HepG2 (cell line): ENCODE data around the gene CES3. TPM values are rescaled to one million over a fixed set of nuclear protein-coding genes. Genes with fewer than 3 reads are reported as not detected.
A peak's percentile ranks its signal among the peaks of the same experiment; 100 is the strongest.

Experiments used
- ATAC-seq: fragments of 200-7000 bp; cut with Tn5 transposase; 3 replicates; pipeline ENCODE4 v1.9.1; 2020; ENCODE audit warnings: mild to moderate bottlenecking, moderate library complexity
- BruUV-seq: library from RNA; stranded (reverse); fragments of 400-500 nt; replicated peaks from 2 replicates; lab custom pipeline; 2021; lab: Mats Ljungman, UMichigan
- CTCF ChIA-PET: fragments of 300-600 bp; formaldehyde crosslinking; extraction: SDS; loops from one replicate; lab custom pipeline; 2021; ENCODE audit warnings: low total read pairs, inconsistent platforms, low intra/inter-chr PET ratio; lab: Yijun Ruan, JAX
- POLR2A ChIA-PET: fragments of 350-600 bp; sonication (Branson Sonifier 250); formaldehyde crosslinking; loops from one replicate; lab custom pipeline; 2020; ENCODE audit warnings: antibody characterized with exemption, inconsistent platforms; lab: Yijun Ruan, JAX
- DNase-seq: peaks from one replicate; pipeline ENCODE4 v3.0.0-alpha.2; 2015; ENCODE audit warnings: low spot score
- FAIRE-seq: peaks from 3 replicates; lab custom pipeline; 2011; peaks lifted over from hg19 to GRCh38; lab: Jason Lieb, UNC
- H2AFZ ChIP-seq: one replicate; pipeline ENCODE4 v1.6.1; 2011; ENCODE audit warnings: low read length, inconsistent platforms
- H3K27ac ChIP-seq: fragments of 300-600 bp; 3 replicates; pipeline ENCODE4 v1.8.0; 2011; ENCODE audit warnings: mixed run types, mild to moderate bottlenecking, mixed read lengths, low read length, inconsistent platforms; ENCODE audit not compliant: insufficient read depth; ENCODE audit errors: extremely low read length
- H3K27me3 ChIP-seq, 2 experiments: fragments of 200-600 bp in 1 of 2; 2 replicates in 1 of 2; 3 replicates in 1 of 2; pipeline versions ENCODE4 v1.6.0 to v1.8.0; 2011; ENCODE audit warnings: low read length in 2 of 2, mild to moderate bottlenecking in 2 of 2, moderate library complexity in 2 of 2, inconsistent platforms in 1 of 2; ENCODE audit not compliant: insufficient read depth in 2 of 2, control insufficient read depth in 1 of 2
- H3K36me3 ChIP-seq, 2 experiments: fragments of 200-600 bp in 1 of 2; replicated peaks in 1 of 2; 2 replicates in 1 of 2; 3 replicates in 1 of 2; pipeline versions ENCODE4 v1.5.1 to v1.8.0; 2011; ENCODE audit warnings: low read length in 2 of 2, inconsistent platforms in 1 of 2; ENCODE audit not compliant: insufficient read depth in 2 of 2, control insufficient read depth in 1 of 2
- H3K4me1 ChIP-seq: 2 replicates; pipeline ENCODE4 v1.5.1; 2012; ENCODE audit warnings: low read length, inconsistent platforms; ENCODE audit not compliant: insufficient read depth
- H3K4me2 ChIP-seq: 2 replicates; pipeline ENCODE4 v1.6.0; 2011; ENCODE audit warnings: low read depth, low read length, inconsistent platforms
- H3K4me3 ChIP-seq, 3 experiments: fragments of 200-600 bp in 1 of 3; sonication (generic), shearing (Covaris generic) in 1 of 3; replicated peaks in 1 of 3; 2 replicates each; pipeline ENCODE4 v1.5.1; 2011 to 2016; ENCODE audit warnings: low read length in 3 of 3, inconsistent platforms in 2 of 3, low read depth in 2 of 3, mild to moderate bottlenecking in 2 of 3, control low read depth in 1 of 3, mixed read lengths in 1 of 3; ENCODE audit not compliant: insufficient read depth in 1 of 3
- H3K79me2 ChIP-seq: one replicate; pipeline ENCODE4 v1.6.1; 2011; ENCODE audit warnings: low read length, inconsistent platforms; ENCODE audit not compliant: insufficient read depth
- H3K9ac ChIP-seq: 2 replicates; pipeline ENCODE4 v1.6.0; 2011; ENCODE audit warnings: mild to moderate bottlenecking, low read depth, low read length, inconsistent platforms; ENCODE audit not compliant: insufficient read depth
- H3K9me3 ChIP-seq: 2 replicates; pipeline ENCODE4 v1.5.1; 2012; ENCODE audit warnings: mild to moderate bottlenecking, low read length
- H4K20me1 ChIP-seq: 2 replicates; pipeline ENCODE4 v1.6.0; 2011; ENCODE audit warnings: inconsistent platforms, mild to moderate bottlenecking, low read length, moderate library complexity; ENCODE audit not compliant: insufficient read depth
- FIP1L1 ChIP-seq: fragments of 200-400 bp; formaldehyde crosslinking; IDR thresholded peaks from 2 replicates; pipeline ENCODE4 v1.6.1; 2018; ENCODE audit warnings: low read depth, mild to moderate bottlenecking, low read length, moderate library complexity, borderline replicate concordance; ENCODE audit not compliant: insufficient read depth
- FOXA3 ChIP-seq: IDR thresholded peaks from 2 replicates; pipeline ENCODE4 v1.6.1; 2016; ENCODE audit warnings: missing genetic modification reagents, missing compliant biosample characterization
- FOXP1 ChIP-seq, 2 experiments: fragments of 450-650 bp in 1 of 2; IDR thresholded peaks; 2 replicates each; pipeline ENCODE4 v1.6.1; 2017 to 2018; ENCODE audit warnings: antibody characterized with exemption in 1 of 2
- HMGA1 ChIP-seq: sonication (generic); formaldehyde crosslinking; conservative IDR thresholded peaks from 2 replicates; pipeline ENCODE4 v1.4.0; 2020; ENCODE audit warnings: missing genetic modification reagents
- HOXA5 ChIP-seq: sonication (generic); formaldehyde crosslinking; IDR thresholded peaks from 2 replicates; pipeline ENCODE4 v1.4.0; 2020; ENCODE audit warnings: missing genetic modification reagents
- MIXL1 ChIP-seq: IDR thresholded peaks from 2 replicates; pipeline ENCODE4 v1.6.1; 2016
- NAIF1 ChIP-seq: sonication (generic); formaldehyde crosslinking; IDR thresholded peaks from 2 replicates; pipeline ENCODE4 v1.5.0; 2020; ENCODE audit warnings: mild to moderate bottlenecking, missing genetic modification reagents, borderline replicate concordance
- NFE2L1 ChIP-seq: sonication (generic); formaldehyde crosslinking; IDR thresholded peaks from 2 replicates; pipeline ENCODE4 v1.4.0; 2020; ENCODE audit warnings: missing genetic modification reagents, mild to moderate bottlenecking, borderline replicate concordance
- POLR2AphosphoS5 ChIP-seq: IDR thresholded peaks from 2 replicates; pipeline ENCODE4 v1.6.1; 2012; ENCODE audit warnings: low read depth, low read length
- RBM39 ChIP-seq: fragments of 200-400 bp; formaldehyde crosslinking; IDR thresholded peaks from one replicate; pipeline ENCODE4 v1.6.1; 2018; ENCODE audit warnings: antibody characterized with exemption, mild to moderate bottlenecking, low read depth, low read length; ENCODE audit not compliant: poor library complexity, severe bottlenecking
- ZFP36L2 ChIP-seq: sonication (generic); formaldehyde crosslinking; IDR thresholded peaks from 2 replicates; pipeline ENCODE4 v1.4.0; 2020; ENCODE audit warnings: missing genetic modification reagents
- ZFY ChIP-seq: sonication (generic); formaldehyde crosslinking; IDR thresholded peaks from 2 replicates; pipeline ENCODE4 v1.4.0; 2020; ENCODE audit warnings: missing genetic modification reagents
- ZMYM3 ChIP-seq: sonication (generic); formaldehyde crosslinking; IDR thresholded peaks from 2 replicates; pipeline ENCODE4 v1.5.1; 2020; ENCODE audit warnings: mild to moderate bottlenecking, missing genetic modification reagents
- ZNF547 ChIP-seq: sonication (generic); formaldehyde crosslinking; IDR thresholded peaks from 2 replicates; pipeline ENCODE4 v1.5.1; 2020; ENCODE audit warnings: mild to moderate bottlenecking, missing genetic modification reagents
- ZNF598 ChIP-seq: sonication (generic); formaldehyde crosslinking; IDR thresholded peaks from 2 replicates; pipeline ENCODE4 v1.5.1; 2020; ENCODE audit warnings: mild to moderate bottlenecking, missing genetic modification reagents, borderline replicate concordance
- ZSCAN25 ChIP-seq: sonication (generic); formaldehyde crosslinking; IDR thresholded peaks from 2 replicates; pipeline ENCODE4 v1.8.0; 2022; ENCODE audit warnings: mild to moderate bottlenecking, missing genetic modification reagents
- WGBS: methylation state at CpG from one replicate; pipeline ENCODE4 v1.1.6; 2017; ENCODE audit warnings: low lambda C conversion rate; 5-methylcytosine and 5-hydroxymethylcytosine counted together
- in situ Hi-C: cut with HindIII; loops from 2 replicates; pipeline ENCODE4 v1.10.0; 2017; ENCODE audit warnings: low pct_unique_long_range_greater_than_20kb; ENCODE audit not compliant: extremely low pct_ligation_motif_present
- intact Hi-C: fragments of 100-400 bp; cut with micrococcal nuclease; formaldehyde crosslinking; loops from one replicate; pipeline ENCODE4 v1.10.0; 2022; ENCODE audit not compliant: unreplicated experiment
- polyA plus RNA-seq, 8 experiments: library from polyadenylated mRNA; depleted of rRNA in 3 of 8; stranded (reverse) in 7 of 8; unstranded in 1 of 8; fragments of >200 nt; fragmentation: Illumina TruSeq in 4 of 8; extraction: Trizol in 4 of 8; gene quantifications; 2 replicates each; pipeline versions ENCODE4 v1.2.1 to v1.2.3, GENCODE V29; 2011 to 2016; ENCODE audit warnings: low read depth in 4 of 8, missing spikeins in 1 of 8, mixed read lengths in 1 of 8; ENCODE audit not compliant: insufficient read depth in 1 of 8
- total RNA-seq, 5 experiments: library from RNA; depleted of rRNA; stranded (reverse); fragments of >200 nt; fragmentation: Illumina TruSeq; extraction: Trizol; gene quantifications; 2 replicates each; pipeline ENCODE4 v1.2.3, GENCODE V29; 2016; ENCODE audit warnings: low read depth in 1 of 5
- TF ChIP-seq, protein P1 (sequence below): sonication (generic); formaldehyde crosslinking; IDR thresholded peaks from 2 replicates; pipeline ENCODE4 v1.9.0; 2022; ENCODE audit warnings: missing genetic modification reagents, mild to moderate bottlenecking, borderline replicate concordance
- TF ChIP-seq, protein P2 (sequence below): sonication (generic); formaldehyde crosslinking; IDR thresholded peaks from 2 replicates; pipeline ENCODE4 v1.4.0; 2020; ENCODE audit warnings: missing genetic modification reagents
- TF ChIP-seq, protein P3 (sequence below): sonication (generic); formaldehyde crosslinking; IDR thresholded peaks from 2 replicates; pipeline ENCODE4 v1.5.0; 2020; ENCODE audit warnings: mild to moderate bottlenecking, missing genetic modification reagents

CES3 gene
- total and polyA plus RNA-seq, 2 of the 13 experiments (the other 11 are each of a cell fraction or from before 2014, with no cell fraction given): 6.6 to 17.4 TPM

GRCh38 chr16:66936889-66937554 is 24.0 kb upstream of the CES3 start:
- peaks cover 33% of the 10 kb centered on the region for H3K79me2 ChIP-seq
- peak overlapping the region in 1 of 3 experiments; percentile 89; a peak in 1 of 6 replicates for H3K4me3 ChIP-seq
- H4K20me1 ChIP-seq: no peaks in the 10 kb centered on the region; the same call in 1 of the 2 replicates
- intact Hi-C loops: loop anchor here (1.0 kb wide), 1 partner anchor 10 kb away; no protein-coding TSS in a partner anchor
- peaks cover 48% of the 10 kb centered on the region for H3K4me1 ChIP-seq
- peak overlapping the region; percentile 89 for H3K4me2 ChIP-seq
- no TSS peak for BruUV-seq
- H2AFZ ChIP-seq: no peak overlapping the region
- CTCF ChIA-PET: no interaction called here
- DNase-seq: no peak
- in situ Hi-C loops: loop anchor here (5.0 kb wide), 1 partner anchor 35 kb away; no protein-coding TSS in a partner anchor
- 98% methylated on average over 4 of the region's 4 CpGs for WGBS
- no peaks in the 10 kb centered on the region; a peak in 1 of 5 replicates for H3K27me3 ChIP-seq
- H3K36me3 ChIP-seq: peaks cover 29 to 45% of the 10 kb centered on the region in 2 experiments
- peak; percentile 63 for FAIRE-seq
- H3K9me3 ChIP-seq: no peaks in the 10 kb centered on the region
- H3K9ac ChIP-seq: no peak overlapping the region
- POLR2A ChIA-PET: interaction anchor here (0.6 to 2.2 kb wide), 7 partner anchors 18 to 385 kb away, joined by 3 to 9 read pairs (median 6); partner anchors contain the start of genes CDH16, CKLF and PDP2
- ATAC-seq: no peak
- H3K27ac ChIP-seq: no peak overlapping the region
- TF ChIP-seq ZMYM3 (CRISPR knock-in tag): no peak
- TF ChIP-seq, protein P1, sequence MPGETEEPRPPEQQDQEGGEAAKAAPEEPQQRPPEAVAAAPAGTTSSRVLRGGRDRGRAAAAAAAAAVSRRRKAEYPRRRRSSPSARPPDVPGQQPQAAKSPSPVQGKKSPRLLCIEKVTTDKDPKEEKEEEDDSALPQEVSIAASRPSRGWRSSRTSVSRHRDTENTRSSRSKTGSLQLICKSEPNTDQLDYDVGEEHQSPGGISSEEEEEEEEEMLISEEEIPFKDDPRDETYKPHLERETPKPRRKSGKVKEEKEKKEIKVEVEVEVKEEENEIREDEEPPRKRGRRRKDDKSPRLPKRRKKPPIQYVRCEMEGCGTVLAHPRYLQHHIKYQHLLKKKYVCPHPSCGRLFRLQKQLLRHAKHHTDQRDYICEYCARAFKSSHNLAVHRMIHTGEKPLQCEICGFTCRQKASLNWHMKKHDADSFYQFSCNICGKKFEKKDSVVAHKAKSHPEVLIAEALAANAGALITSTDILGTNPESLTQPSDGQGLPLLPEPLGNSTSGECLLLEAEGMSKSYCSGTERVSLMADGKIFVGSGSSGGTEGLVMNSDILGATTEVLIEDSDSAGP (CRISPR knock-in tag): 0 out of 2 replicates have a peak, but pooled peaks have one; percentile 37
- no peak for TF ChIP-seq RBM39
- TF ChIP-seq FOXP1 (IDR thresholded peaks at IDR 0.05): no peak
- TF ChIP-seq FOXP1 (CRISPR knock-in tag; IDR thresholded peaks at IDR 0.05): peak; percentile 36; the same call in 1 of the 2 replicates
- TF ChIP-seq ZNF547 (CRISPR knock-in tag): 0 out of 2 replicates have a peak, but pooled peaks have one; percentile 34
- TF ChIP-seq POLR2AphosphoS5: no peak
- no peak for TF ChIP-seq NFE2L1 (CRISPR knock-in tag)
- no peak for TF ChIP-seq HOXA5 (CRISPR knock-in tag)
- no peak for TF ChIP-seq NAIF1
- TF ChIP-seq ZFP36L2 (CRISPR knock-in tag): no peak
- 0 out of 2 replicates have a peak, but pooled peaks have one; percentile 8 for TF ChIP-seq MIXL1 (CRISPR knock-in tag)
- TF ChIP-seq, protein P2, sequence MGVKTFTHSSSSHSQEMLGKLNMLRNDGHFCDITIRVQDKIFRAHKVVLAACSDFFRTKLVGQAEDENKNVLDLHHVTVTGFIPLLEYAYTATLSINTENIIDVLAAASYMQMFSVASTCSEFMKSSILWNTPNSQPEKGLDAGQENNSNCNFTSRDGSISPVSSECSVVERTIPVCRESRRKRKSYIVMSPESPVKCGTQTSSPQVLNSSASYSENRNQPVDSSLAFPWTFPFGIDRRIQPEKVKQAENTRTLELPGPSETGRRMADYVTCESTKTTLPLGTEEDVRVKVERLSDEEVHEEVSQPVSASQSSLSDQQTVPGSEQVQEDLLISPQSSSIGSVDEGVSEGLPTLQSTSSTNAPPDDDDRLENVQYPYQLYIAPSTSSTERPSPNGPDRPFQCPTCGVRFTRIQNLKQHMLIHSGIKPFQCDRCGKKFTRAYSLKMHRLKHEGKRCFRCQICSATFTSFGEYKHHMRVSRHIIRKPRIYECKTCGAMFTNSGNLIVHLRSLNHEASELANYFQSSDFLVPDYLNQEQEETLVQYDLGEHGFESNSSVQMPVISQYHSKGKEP (CRISPR knock-in tag): no peak
- TF ChIP-seq HMGA1: no peak
- TF ChIP-seq ZSCAN25: peak; percentile 17; the same call in 1 of the 2 replicates
- TF ChIP-seq ZNF598: no peak
- no peak for TF ChIP-seq FIP1L1
- no peak; the same call in 1 of the 2 replicates for TF ChIP-seq ZFY (CRISPR knock-in tag)
- TF ChIP-seq, protein P3, sequence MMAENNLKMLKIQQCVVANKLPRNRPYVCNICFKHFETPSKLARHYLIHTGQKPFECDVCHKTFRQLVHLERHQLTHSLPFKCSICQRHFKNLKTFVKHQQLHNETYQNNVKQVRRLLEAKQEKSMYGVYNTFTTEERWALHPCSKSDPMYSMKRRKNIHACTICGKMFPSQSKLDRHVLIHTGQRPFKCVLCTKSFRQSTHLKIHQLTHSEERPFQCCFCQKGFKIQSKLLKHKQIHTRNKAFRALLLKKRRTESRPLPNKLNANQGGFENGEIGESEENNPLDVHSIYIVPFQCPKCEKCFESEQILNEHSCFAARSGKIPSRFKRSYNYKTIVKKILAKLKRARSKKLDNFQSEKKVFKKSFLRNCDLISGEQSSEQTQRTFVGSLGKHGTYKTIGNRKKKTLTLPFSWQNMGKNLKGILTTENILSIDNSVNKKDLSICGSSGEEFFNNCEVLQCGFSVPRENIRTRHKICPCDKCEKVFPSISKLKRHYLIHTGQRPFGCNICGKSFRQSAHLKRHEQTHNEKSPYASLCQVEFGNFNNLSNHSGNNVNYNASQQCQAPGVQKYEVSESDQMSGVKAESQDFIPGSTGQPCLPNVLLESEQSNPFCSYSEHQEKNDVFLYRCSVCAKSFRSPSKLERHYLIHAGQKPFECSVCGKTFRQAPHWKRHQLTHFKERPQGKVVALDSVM (CRISPR knock-in tag): peak; percentile 98
- peak; percentile 72; the same call in 1 of the 2 replicates for TF ChIP-seq FOXA3 (CRISPR knock-in tag)
